HEK293 (cell line): ENCODE measurements around the gene ATP8A2.

Source experiments
- REST ChIP-seq: fragments of 450-650 bp; formaldehyde crosslinking; IDR thresholded peaks from 2 replicates; pipeline ENCODE4 v1.5.1; 2016; ENCODE audit warnings: missing biosample characterization, missing genetic modification characterization
- YY1 ChIP-seq: fragments of 450-650 bp; formaldehyde crosslinking; IDR thresholded peaks from 2 replicates; pipeline ENCODE4 v1.5.1; 2018; ENCODE audit warnings: missing biosample characterization, missing genetic modification characterization
- ZNF155 ChIP-seq: fragments of 450-650 bp; formaldehyde crosslinking; IDR thresholded peaks from 2 replicates; pipeline ENCODE4 v1.5.1; 2016; ENCODE audit warnings: missing biosample characterization, missing genetic modification characterization
- ZNF174 ChIP-seq: fragments of 450-650 bp; formaldehyde crosslinking; IDR thresholded peaks from 2 replicates; pipeline ENCODE4 v1.5.0; 2017; ENCODE audit warnings: missing biosample characterization, mild to moderate bottlenecking, missing genetic modification characterization
- ZNF23 ChIP-seq: fragments of 450-650 bp; formaldehyde crosslinking; IDR thresholded peaks from 2 replicates; pipeline ENCODE4 v1.5.1; 2016; ENCODE audit warnings: missing biosample characterization, missing genetic modification characterization, borderline replicate concordance
- ZNF24 ChIP-seq: fragments of 450-650 bp; formaldehyde crosslinking; IDR thresholded peaks from 2 replicates; pipeline ENCODE4 v1.5.1; 2016; ENCODE audit warnings: missing biosample characterization, missing genetic modification characterization
- ZNF302 ChIP-seq: fragments of 450-650 bp; formaldehyde crosslinking; IDR thresholded peaks from 2 replicates; pipeline ENCODE4 v1.5.1; 2016; ENCODE audit warnings: missing biosample characterization, missing genetic modification characterization, low read depth
- ZNF510 ChIP-seq: fragments of 450-650 bp; formaldehyde crosslinking; IDR thresholded peaks from 2 replicates; pipeline ENCODE4 v1.5.1; 2018; ENCODE audit warnings: mild to moderate bottlenecking, missing genetic modification characterization, missing biosample characterization; ENCODE audit not compliant: insufficient replicate concordance
- ZNF785 ChIP-seq: fragments of 450-650 bp; formaldehyde crosslinking; IDR thresholded peaks from 2 replicates; pipeline ENCODE4 v1.5.1; 2016; ENCODE audit warnings: missing biosample characterization, missing genetic modification characterization
- ZSCAN30 ChIP-seq: fragments of 450-650 bp; IDR thresholded peaks from 2 replicates; pipeline ENCODE4 v1.5.1; 2018; ENCODE audit warnings: missing biosample characterization, mild to moderate bottlenecking, missing genetic modification characterization, moderate library complexity
- TF ChIP-seq, protein P1 (sequence below): fragments of 450-650 bp; formaldehyde crosslinking; IDR thresholded peaks from 2 replicates; pipeline ENCODE4 v1.5.1; 2016; ENCODE audit warnings: missing biosample characterization, missing genetic modification characterization

DNA sequence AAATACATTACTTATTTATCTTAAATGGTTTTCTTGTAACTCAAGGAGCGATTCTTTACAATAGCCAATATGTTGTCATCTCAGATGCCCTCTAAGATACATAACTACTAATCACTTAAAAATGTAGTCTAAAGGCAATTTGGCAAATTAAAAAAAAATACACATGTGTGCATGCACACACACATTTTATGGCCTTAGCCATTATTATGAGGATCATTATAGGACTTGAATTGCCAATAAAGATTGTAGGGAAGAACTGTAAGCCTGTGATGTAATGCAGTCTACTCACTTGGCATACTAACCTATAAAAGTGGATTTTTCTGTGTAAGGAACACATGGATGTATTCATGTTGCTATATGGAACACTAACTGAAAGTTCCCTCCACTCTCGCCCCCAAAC lies 405.7 kb downstream of the ATP8A2 start:
- TF ChIP-seq YY1 (tag by site-specific recombination), result no peak
- TF ChIP-seq, protein P1, sequence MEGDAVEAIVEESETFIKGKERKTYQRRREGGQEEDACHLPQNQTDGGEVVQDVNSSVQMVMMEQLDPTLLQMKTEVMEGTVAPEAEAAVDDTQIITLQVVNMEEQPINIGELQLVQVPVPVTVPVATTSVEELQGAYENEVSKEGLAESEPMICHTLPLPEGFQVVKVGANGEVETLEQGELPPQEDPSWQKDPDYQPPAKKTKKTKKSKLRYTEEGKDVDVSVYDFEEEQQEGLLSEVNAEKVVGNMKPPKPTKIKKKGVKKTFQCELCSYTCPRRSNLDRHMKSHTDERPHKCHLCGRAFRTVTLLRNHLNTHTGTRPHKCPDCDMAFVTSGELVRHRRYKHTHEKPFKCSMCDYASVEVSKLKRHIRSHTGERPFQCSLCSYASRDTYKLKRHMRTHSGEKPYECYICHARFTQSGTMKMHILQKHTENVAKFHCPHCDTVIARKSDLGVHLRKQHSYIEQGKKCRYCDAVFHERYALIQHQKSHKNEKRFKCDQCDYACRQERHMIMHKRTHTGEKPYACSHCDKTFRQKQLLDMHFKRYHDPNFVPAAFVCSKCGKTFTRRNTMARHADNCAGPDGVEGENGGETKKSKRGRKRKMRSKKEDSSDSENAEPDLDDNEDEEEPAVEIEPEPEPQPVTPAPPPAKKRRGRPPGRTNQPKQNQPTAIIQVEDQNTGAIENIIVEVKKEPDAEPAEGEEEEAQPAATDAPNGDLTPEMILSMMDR (tag by site-specific recombination), result no peak
- TF ChIP-seq ZNF155, result no peak
- no peak for TF ChIP-seq ZNF24 (tag by site-specific recombination)
- TF ChIP-seq ZNF174, result no peak
- no peak for TF ChIP-seq ZNF23 (tag by site-specific recombination)
- 0 out of 2 replicates have a peak, but pooled peaks have one; percentile 29 for TF ChIP-seq ZSCAN30
- TF ChIP-seq ZNF510 (tag by site-specific recombination), result no peak
- TF ChIP-seq REST (tag by site-specific recombination), result no peak
- no peak for TF ChIP-seq ZNF785
- TF ChIP-seq ZNF302, result no peak
